Stimulated activated CD4-positive, alpha-beta T cell treated with anti-CD3 and anti-CD28 coated beads, Interleukin-12 subunit alpha, Interleukin-12 subunit beta, amount 100 ng/mL, for 4 hours (primary cell): Measurements from ENCODE around the gene PAFAH2.
"Not testable (repeated sequence)": the region's sequence is repeated elsewhere in the genome, so short reads cannot be mapped to it uniquely, and the experiment has no call there.

Experiments used
- DNase-seq: peaks from one replicate; pipeline ENCODE4 v3.0.0-alpha.2; 2020

PAFAH2 gene

GRCh38 chr1:26009796-26010447, 12.1 kb upstream of the PAFAH2 start:
- no peak for DNase-seq

- no peak for DNase-seq
Measured at GRCh38 chr1:26006710-26007109, 8.8 kb upstream of the PAFAH2 start.

DNA sequence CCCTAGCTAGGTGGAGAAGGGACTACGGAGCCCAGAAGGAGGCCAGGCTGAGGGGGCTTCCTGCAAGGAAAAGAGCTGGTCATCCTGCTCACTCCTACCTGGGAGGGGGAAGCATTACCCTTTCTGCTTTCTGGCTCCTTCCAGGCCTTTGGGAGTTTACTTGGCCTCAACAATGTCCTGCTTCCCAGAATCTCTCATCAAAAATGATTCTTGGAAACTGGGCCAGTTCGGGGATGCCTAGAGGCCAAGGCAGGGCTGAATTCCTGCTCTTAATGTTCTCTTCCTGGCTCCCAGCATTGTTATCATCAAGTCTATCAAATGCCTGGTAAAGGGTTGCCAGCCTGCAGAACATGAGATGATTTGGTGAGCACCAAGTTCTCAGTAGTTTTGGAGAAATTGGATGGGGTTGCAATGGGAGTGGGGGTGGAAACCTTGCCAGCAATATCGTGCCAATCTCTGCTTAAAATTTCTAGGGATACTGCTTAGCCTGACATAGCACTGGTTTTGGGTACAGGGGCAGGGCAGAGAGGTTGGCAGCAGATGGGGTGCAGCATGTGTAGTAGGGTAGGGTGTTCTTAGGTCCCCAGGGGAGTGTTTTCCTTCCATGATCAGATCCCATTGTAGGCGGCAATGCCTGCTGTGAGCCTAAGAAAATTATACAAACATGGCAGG, 7.7 kb upstream of the PAFAH2 start:
- no peak for DNase-seq

DNA sequence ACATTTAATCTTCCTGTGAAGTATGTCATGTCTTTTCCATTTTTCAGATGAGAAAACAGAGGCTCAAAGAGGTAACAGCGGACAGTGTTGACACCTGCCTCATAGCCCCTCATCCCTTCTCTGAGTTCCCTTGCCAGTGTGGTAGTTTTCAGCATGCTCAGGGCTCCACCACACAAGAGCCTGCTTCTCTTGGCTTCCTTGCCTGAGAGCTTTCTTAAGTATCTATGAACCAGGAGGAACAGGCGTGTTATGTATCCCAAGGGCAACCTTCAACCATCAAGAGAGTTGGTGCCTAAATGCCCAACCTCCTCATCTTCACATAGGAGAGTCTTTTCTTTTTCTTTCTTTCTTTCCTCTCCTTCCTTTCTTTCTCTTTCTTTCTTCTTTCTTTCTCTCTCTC, 5.9 kb upstream of the PAFAH2 start:
- DNase-seq, result no peak

DNA sequence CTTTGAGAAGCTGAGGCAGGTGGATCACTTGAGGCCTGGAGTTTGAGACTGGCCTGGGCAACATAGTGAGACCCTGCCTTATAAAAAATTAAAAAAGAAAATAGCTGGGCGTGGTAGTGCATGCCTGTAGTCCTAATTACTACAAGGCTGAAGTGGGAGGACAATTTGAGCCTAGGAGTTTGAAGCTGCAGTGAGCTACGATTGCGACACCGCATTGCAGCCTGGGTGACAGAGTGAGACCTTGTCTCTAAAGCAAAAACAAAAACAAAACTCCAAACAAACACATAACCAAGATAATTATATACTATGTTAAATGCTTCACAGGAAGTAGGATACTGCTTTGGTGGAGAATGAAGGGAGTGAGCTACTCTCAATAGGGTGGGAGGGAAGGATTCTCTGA, 5.4 kb upstream of the PAFAH2 start:
- no peak for DNase-seq

DNA sequence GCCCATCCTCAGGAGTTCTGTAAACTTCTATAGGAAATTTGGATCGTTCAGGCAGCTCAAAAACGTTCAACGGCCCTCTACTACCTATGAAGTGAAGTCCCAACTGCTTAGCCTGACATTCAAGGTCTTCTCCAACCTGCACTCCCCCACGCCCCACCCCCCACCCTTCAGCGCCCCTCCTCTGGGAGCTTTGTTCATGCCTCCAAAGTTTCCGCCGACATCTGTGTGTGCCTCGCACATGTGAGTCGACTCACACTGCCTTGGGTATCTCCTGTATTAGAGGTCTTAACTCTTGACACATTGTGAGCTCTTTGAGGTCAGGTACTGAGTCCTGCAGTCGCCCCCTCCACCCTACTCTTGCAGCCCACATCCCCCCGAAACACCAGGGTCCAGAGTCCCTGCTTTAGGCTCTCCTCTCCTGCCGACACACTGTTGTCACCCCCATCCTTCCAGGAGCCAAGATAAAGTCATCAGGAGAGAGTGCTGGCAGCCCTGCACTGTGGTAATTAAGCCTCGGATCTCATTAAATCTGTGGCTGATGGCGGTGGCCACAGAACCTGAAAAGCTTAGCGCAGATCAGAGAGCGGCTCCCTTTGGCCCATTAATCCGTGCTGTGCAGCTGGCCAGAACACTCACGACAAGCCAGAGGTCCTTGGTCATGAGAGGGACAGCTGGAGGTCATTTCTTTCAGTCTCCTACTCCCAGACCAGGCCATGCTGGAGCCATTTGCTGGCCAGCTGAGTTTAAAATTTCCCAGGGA, 1.4 kb upstream of the PAFAH2 start:
- no peak for DNase-seq

- DNase-seq, result no peak
Measured at GRCh38 chr1:25996966-25997827, 666 bp downstream of the PAFAH2 start.

DNA sequence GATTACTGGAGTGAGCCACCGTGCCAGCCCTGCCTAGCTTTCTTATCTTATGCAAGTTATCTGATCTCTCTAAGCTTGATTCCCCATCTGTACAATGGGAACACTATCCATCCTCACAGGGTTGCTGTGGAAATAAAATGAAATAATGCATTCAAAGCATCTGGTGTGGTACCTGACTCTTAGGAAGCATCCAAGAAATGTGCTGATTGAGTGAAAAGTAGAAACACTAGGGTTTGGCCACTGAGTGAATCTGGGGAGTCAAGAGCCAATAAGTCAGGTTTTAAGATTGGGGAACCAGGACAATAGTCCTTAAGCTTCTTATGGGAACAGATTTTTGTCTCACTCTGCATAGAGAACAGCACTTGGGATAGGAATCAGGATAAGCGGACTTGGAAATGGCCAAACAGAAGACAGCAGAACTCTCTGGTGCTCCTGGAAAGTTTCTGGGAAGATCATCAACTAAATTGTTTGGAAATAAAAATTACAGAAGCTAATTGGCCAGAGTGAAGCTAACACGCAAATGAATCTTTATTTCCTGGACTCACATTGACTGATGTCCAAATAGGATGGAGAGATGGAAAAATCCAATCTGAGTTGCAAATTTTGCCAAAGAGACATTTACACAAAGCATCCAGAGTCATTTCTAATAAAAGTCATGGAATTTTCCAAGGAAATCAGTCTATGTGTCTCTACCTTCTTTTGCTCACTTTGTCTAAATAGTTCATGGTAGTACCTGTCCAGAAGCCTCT, 3.3 kb downstream of the PAFAH2 start:
- DNase-seq, result no peak

- no peak for DNase-seq
Measured at GRCh38 chr1:25993197-25993951, 4.5 kb downstream of the PAFAH2 start.

GRCh38 chr1:25992689-25993171, 5.1 kb downstream of the PAFAH2 start:
- DNase-seq, result no peak

DNA sequence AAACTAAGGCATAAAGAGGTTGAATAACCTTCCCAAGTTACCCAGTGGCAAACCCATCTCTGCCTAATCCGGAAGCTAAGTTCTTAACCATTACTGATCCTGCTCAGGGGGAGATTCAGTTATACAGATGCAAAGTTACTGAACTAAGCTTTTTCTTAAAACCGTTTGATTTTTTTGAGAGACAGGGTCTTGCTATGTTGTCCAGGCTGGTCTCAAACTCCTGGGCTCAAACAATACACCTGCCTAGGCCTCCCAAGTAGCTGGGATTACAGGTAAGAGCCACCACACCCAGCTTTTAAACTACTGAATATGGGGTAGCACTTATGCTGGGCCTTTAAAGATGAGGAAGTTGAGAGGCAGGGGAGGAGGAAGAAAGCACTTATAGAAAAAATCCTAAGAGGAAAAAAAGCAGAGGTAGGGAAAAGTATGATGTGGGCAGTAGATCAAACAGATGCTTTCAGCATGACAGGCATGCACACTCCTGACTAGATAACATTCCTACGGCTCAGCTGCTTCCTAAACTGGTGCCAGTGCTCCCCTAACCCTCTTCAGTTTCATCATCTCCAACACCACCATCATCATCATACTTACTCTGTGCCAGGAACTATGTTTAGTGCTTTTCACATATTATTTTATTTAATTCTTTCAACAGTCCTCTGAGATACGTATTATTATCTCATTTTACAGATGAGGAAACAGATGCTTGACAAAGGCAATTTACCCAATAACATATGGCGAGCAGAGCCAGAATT, 5.8 kb downstream of the PAFAH2 start:
- DNase-seq, result no peak

- peak; percentile 30 for DNase-seq
Measured at GRCh38 chr1:25990702-25991395, 7.0 kb downstream of the PAFAH2 start.

- no peak for DNase-seq
Measured at GRCh38 chr1:25990251-25990650, 7.6 kb downstream of the PAFAH2 start.

DNA sequence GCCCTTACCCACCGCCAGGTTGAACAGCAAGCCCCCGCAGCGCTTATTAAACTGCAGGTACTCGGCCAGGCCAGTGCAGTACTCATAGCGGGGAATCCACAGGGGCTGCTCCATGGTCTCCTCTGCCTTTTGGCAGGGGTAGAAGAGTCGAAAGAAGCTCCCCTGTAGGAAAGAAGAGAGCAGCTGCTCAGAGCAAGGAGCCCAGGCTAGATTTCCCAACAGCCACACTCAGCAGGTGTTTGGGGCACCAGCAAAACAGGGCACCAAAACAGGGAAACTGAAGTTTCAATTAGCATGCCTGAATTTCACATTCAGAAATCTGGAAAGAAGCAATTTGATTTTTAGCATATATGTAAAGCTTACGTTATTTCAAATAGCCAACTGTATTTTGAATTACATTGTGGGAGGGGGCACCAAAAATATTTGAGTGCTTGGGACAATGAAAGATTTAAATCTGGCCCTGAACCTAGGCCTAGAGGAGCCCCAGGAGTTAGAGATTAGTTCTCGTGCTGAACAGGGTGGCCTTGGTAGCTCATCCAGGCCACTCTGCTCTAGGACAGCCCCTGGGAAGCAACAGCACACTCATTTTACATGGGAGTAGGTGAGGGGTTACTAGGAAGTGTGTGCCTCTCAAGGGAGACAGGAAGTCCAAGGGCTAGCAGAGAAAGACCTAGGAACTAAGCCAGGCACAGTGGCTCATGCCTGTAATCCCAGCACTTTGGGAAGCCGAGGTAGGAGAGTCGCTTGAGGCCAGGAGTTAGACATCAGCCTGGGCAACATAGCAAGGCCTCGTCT, 8.2 kb downstream of the PAFAH2 start:
- DNase-seq, result no peak

GRCh38 chr1:25987951-25988350, 9.9 kb downstream of the PAFAH2 start:
- DNase-seq, result no peak

GRCh38 chr1:25986773-25987172, 11.1 kb downstream of the PAFAH2 start:
- DNase-seq, result not testable (repeated sequence)

- no peak for DNase-seq
Measured at GRCh38 chr1:25985670-25986069, 12.2 kb downstream of the PAFAH2 start.

- no peak for DNase-seq
Measured at GRCh38 chr1:25985171-25985570, 12.7 kb downstream of the PAFAH2 start.

GRCh38 chr1:25979210-25979609, 18.7 kb downstream of the PAFAH2 start:
- no peak for DNase-seq
